H1 (cell line): Measurements from ENCODE around the gene CCT3. TPM values are rescaled to one million over a fixed set of nuclear protein-coding genes. Genes with fewer than 3 reads are reported as not detected.
A peak's percentile ranks its signal among the peaks of the same experiment; 100 is the strongest.

Experiments used
- CTCF ChIA-PET: fragments of 300-600 bp; sonication (Branson Sonifier 250); formaldehyde crosslinking; loops from one replicate; lab custom pipeline; 2021; ENCODE audit not compliant: partially characterized antibody; lab: Charles Lee
- POLR2A ChIA-PET: fragments of 300-600 bp; sonication (Branson Sonifier 250); formaldehyde crosslinking; loops from one replicate; lab custom pipeline; 2021; ENCODE audit warnings: inconsistent platforms; ENCODE audit not compliant: partially characterized antibody; lab: Charles Lee
- DNase-seq, 2 experiments: peaks; one replicate each; pipeline versions ENCODE4 v3.0.0 to v3.0.0-alpha.2; 2010 to 2022; ENCODE audit warnings: low spot score in 2 of 2, low read depth in 1 of 2, mixed read lengths in 1 of 2
- FAIRE-seq: peaks from 2 replicates; lab custom pipeline; 2011; peaks lifted over from hg19 to GRCh38; lab: Jason Lieb, UNC
- H2AFZ ChIP-seq: 2 replicates; pipeline ENCODE4 v1.8.1; 2012; ENCODE audit warnings: low read length, inconsistent platforms
- H2AK5ac ChIP-seq: 2 replicates; pipeline ENCODE4 v1.6.1; 2013; ENCODE audit warnings: low read depth, low read length
- H2BK120ac ChIP-seq: replicated peaks from 2 replicates; pipeline ENCODE3; 2013; ENCODE audit warnings: low read depth, low read length, inconsistent platforms
- H2BK12ac ChIP-seq: 2 replicates; pipeline ENCODE4 v1.6.1; 2013; ENCODE audit warnings: low read depth, low read length
- H2BK15ac ChIP-seq: 2 replicates; pipeline ENCODE4 v1.6.1; 2013; ENCODE audit warnings: low read length
- H2BK20ac ChIP-seq: 2 replicates; pipeline ENCODE4 v1.6.1; 2013; ENCODE audit warnings: low read length
- H2BK5ac ChIP-seq: 2 replicates; pipeline ENCODE4 v1.6.1; 2013; ENCODE audit warnings: low read depth, low read length
- H3K14ac ChIP-seq: 2 replicates; pipeline ENCODE4 v1.6.1; 2013; ENCODE audit warnings: inconsistent platforms; ENCODE audit not compliant: insufficient read length
- H3K18ac ChIP-seq: 2 replicates; pipeline ENCODE4 v1.6.1; 2013; ENCODE audit warnings: low read length; ENCODE audit errors: extremely low read depth
- H3K23ac ChIP-seq: 2 replicates; pipeline ENCODE4 v1.6.1; 2013; ENCODE audit warnings: inconsistent platforms; ENCODE audit not compliant: insufficient read length
- H3K23me2 ChIP-seq: 2 replicates; pipeline ENCODE4 v1.6.1; 2013; ENCODE audit warnings: low read depth, low read length
- H3K27ac ChIP-seq: 2 replicates; pipeline ENCODE4 v1.6.1; 2011; ENCODE audit warnings: low read depth, low read length, inconsistent platforms
- H3K27me3 ChIP-seq, 4 experiments: replicated peaks in 1 of 4; 1 replicate in 1 of 4; 2 replicates in 3 of 4; pipeline versions ENCODE4 v1.6.1 to v1.8.1; 2011 to 2013; ENCODE audit warnings: low read length in 3 of 4, mild to moderate bottlenecking in 3 of 4, inconsistent platforms in 2 of 4, mixed read lengths in 2 of 4, moderate library complexity in 1 of 4; ENCODE audit not compliant: control insufficient read depth in 3 of 4, insufficient read depth in 3 of 4; ENCODE audit errors: extremely low read depth in 1 of 4
- H3K36me3 ChIP-seq, 4 experiments: 2 replicates each; pipeline versions ENCODE4 v1.6.1 to v1.8.1; 2011 to 2013; ENCODE audit warnings: mild to moderate bottlenecking in 4 of 4, low read length in 3 of 4, moderate library complexity in 2 of 4, control low read depth in 1 of 4, inconsistent platforms in 1 of 4; ENCODE audit not compliant: insufficient read depth in 4 of 4, control insufficient read depth in 2 of 4
- H3K4ac ChIP-seq: replicated peaks from 2 replicates; pipeline ENCODE3; 2013; ENCODE audit warnings: low read length, low read depth, mixed read lengths, inconsistent platforms; ENCODE audit not compliant: insufficient read length
- H3K4me1 ChIP-seq, 4 experiments: replicated peaks in 1 of 4; 1 replicate in 1 of 4; 2 replicates in 3 of 4; pipeline versions ENCODE4 v1.6.1 to v1.8.1; 2011 to 2013; ENCODE audit warnings: low read length in 3 of 4, inconsistent platforms in 2 of 4, mixed read lengths in 1 of 4; ENCODE audit not compliant: insufficient read depth in 4 of 4, control insufficient read depth in 3 of 4
- H3K4me2 ChIP-seq, 2 experiments: 2 replicates each; pipeline versions ENCODE4 v1.6.1 to v1.8.1; 2011 to 2013; ENCODE audit warnings: low read depth in 2 of 2, low read length in 2 of 2, control low read depth in 1 of 2, inconsistent platforms in 1 of 2, mild to moderate bottlenecking in 1 of 2; ENCODE audit not compliant: insufficient read depth in 1 of 2
- H3K4me3 ChIP-seq, 4 experiments: fragments of 200-600, 300-600 bp in 1 of 4; sonication (generic), shearing (Covaris generic), sonication (Bioruptor Twin) in 1 of 4; 2 replicates each; pipeline versions ENCODE4 v1.5.1 to v1.8.1; 2011 to 2016; ENCODE audit warnings: low read length in 4 of 4, low read depth in 3 of 4, control low read depth in 2 of 4, inconsistent platforms in 2 of 4, mild to moderate bottlenecking in 2 of 4, mixed read lengths in 1 of 4, moderate library complexity in 1 of 4; ENCODE audit not compliant: insufficient read depth in 2 of 4; ENCODE audit errors: extremely low read depth in 1 of 4
- H3K56ac ChIP-seq: replicated peaks from 2 replicates; pipeline ENCODE3; 2013; ENCODE audit warnings: low read depth, mild to moderate bottlenecking, mixed read lengths, low read length, inconsistent platforms; ENCODE audit not compliant: insufficient read length
- H3K79me1 ChIP-seq: 2 replicates; pipeline ENCODE4 v1.6.1; 2013; ENCODE audit warnings: low read depth, low read length, control low read depth
- H3K79me2 ChIP-seq, 2 experiments: 2 replicates each; pipeline versions ENCODE4 v1.6.1 to v1.8.1; 2012 to 2013; ENCODE audit warnings: low read length in 2 of 2, mild to moderate bottlenecking in 2 of 2, inconsistent platforms in 1 of 2; ENCODE audit not compliant: insufficient read depth in 2 of 2, control insufficient read depth in 1 of 2
- H3K9ac ChIP-seq, 4 experiments: replicated peaks in 1 of 4; 1 replicate in 1 of 4; 2 replicates in 3 of 4; pipeline versions ENCODE4 v1.6.1 to v1.8.1; 2011 to 2013; ENCODE audit warnings: low read depth in 3 of 4, low read length in 3 of 4, control low read depth in 2 of 4, mild to moderate bottlenecking in 2 of 4, moderate library complexity in 2 of 4, inconsistent platforms in 1 of 4; ENCODE audit errors: extremely low read depth in 1 of 4
- H3K9me3 ChIP-seq, 2 experiments: 2 replicates each; pipeline versions ENCODE4 v1.6.1 to v1.8.1; 2012 to 2013; ENCODE audit warnings: mild to moderate bottlenecking in 2 of 2, moderate library complexity in 2 of 2, control low read depth in 1 of 2, inconsistent platforms in 1 of 2, low read depth in 1 of 2, low read length in 1 of 2, mixed read lengths in 1 of 2; ENCODE audit not compliant: insufficient read depth in 2 of 2
- H4K20me1 ChIP-seq, 2 experiments: replicated peaks in 1 of 2; 2 replicates each; pipeline versions ENCODE3 to v1.8.1; 2011 to 2013; ENCODE audit warnings: inconsistent platforms in 2 of 2, low read length in 2 of 2, mild to moderate bottlenecking in 1 of 2; ENCODE audit not compliant: insufficient read depth in 2 of 2, control insufficient read depth in 1 of 2
- H4K5ac ChIP-seq: 2 replicates; pipeline ENCODE4 v1.6.1; 2013; ENCODE audit warnings: low read length, low read depth, mixed read lengths, inconsistent platforms; ENCODE audit not compliant: insufficient read length
- H4K8ac ChIP-seq: 2 replicates; pipeline ENCODE4 v1.8.0; 2013; ENCODE audit warnings: mild to moderate bottlenecking, moderate library complexity, low read length, inconsistent platforms; ENCODE audit not compliant: insufficient read depth; ENCODE audit errors: extremely low read depth
- H4K91ac ChIP-seq: replicated peaks from 2 replicates; pipeline ENCODE3; 2013; ENCODE audit warnings: low read length, mixed read lengths, inconsistent platforms; ENCODE audit not compliant: insufficient read length
- CREB1 ChIP-seq: IDR thresholded peaks from 2 replicates; pipeline ENCODE4 v1.6.1; 2012; ENCODE audit warnings: inconsistent platforms
- EGR1 ChIP-seq: IDR thresholded peaks from 2 replicates; pipeline ENCODE4 v1.6.1; 2011; ENCODE audit warnings: low read depth, low read length, borderline replicate concordance
- PHF8 ChIP-seq: fragments of 200-600 bp; sonication (generic); conservative IDR thresholded peaks from 2 replicates; pipeline ENCODE4 v1.7.1; 2012; ENCODE audit warnings: low read depth, mild to moderate bottlenecking, inconsistent platforms, low read length, moderate library complexity
- POLR2A ChIP-seq, 2 experiments: IDR thresholded peaks; 1 replicate in 1 of 2; 2 replicates in 1 of 2; pipeline ENCODE4 v1.6.1; 2011; ENCODE audit warnings: low read depth in 2 of 2, low read length in 2 of 2, mild to moderate bottlenecking in 2 of 2; ENCODE audit errors: control extremely low read depth in 1 of 2
- POLR2AphosphoS5 ChIP-seq: IDR thresholded peaks from 2 replicates; pipeline ENCODE4 v1.6.1; 2011; ENCODE audit warnings: low read depth, low read length
- RBBP5 ChIP-seq: IDR thresholded peaks from 2 replicates; pipeline ENCODE4 v1.7.1; 2012; ENCODE audit warnings: low read depth, mild to moderate bottlenecking, inconsistent platforms, low read length, moderate library complexity, borderline replicate concordance
- SIN3A ChIP-seq, 2 experiments: IDR thresholded peaks in 1 of 2; conservative IDR thresholded peaks in 1 of 2; 2 replicates each; pipeline ENCODE4 v1.6.1; 2011 to 2012; ENCODE audit warnings: low read length in 2 of 2, improper control_type of control experiment in 1 of 2, low read depth in 1 of 2, mild to moderate bottlenecking in 1 of 2
- SIRT6 ChIP-seq: IDR thresholded peaks from one replicate; pipeline ENCODE4 v1.7.1; 2012; ENCODE audit warnings: low read length, inconsistent platforms
- TAF1 ChIP-seq: IDR thresholded peaks from 2 replicates; pipeline ENCODE4 v1.6.1; 2011; ENCODE audit warnings: mild to moderate bottlenecking, low read depth, low read length
- WGBS, 2 experiments: shearing (Covaris generic) in 1 of 2; methylation state at CpG; one replicate each; pipeline versions ENCODE4 v1.1.6 to v1.1.7; 2013 to 2015; ENCODE audit warnings: low lambda C conversion rate in 2 of 2, mixed read lengths in 2 of 2, inconsistent platforms in 1 of 2, low coverage in 1 of 2, missing lambda C conversion rate in 1 of 2; ENCODE audit not compliant: insufficient replicate concordance in 2 of 2, insufficient coverage in 1 of 2, insufficient read length in 1 of 2; ENCODE audit errors: extremely low coverage in 1 of 2, missing lambda C conversion rate in 1 of 2; 5-methylcytosine and 5-hydroxymethylcytosine counted together
- polyA plus RNA-seq, 7 experiments: library from polyadenylated mRNA; depleted of rRNA in 3 of 7; stranded (reverse) in 5 of 7; unstranded in 2 of 7; fragments of >200 nt in 5 of 7; fragments of 200-250 nt in 2 of 7; gene quantifications; 1 replicate in 5 of 7; 2 replicates in 1 of 7; 4 replicates in 1 of 7; pipeline versions ENCODE4 v1.2.1 to v1.2.3, GENCODE V29; 2011 to 2013; ENCODE audit warnings: missing spikeins in 2 of 7, mixed read lengths in 2 of 7
- total RNA-seq: library from RNA; stranded (reverse); fragmentation: NEBNext Ultra II Directional; extraction: Animal tissue kit (Norgen Biotek cat#: 25700); gene quantifications from 2 replicates; pipeline ENCODE4 v1.2.1, GENCODE V29; 2021
- TF ChIP-seq, protein P1 (sequence below): IDR thresholded peaks from 2 replicates; pipeline ENCODE4 v1.6.1; 2012; ENCODE audit warnings: inconsistent platforms

The CCT3 gene
- total and polyA plus RNA-seq, 2 of the 8 experiments (the other 6 are each of a cell fraction or from before 2014, with no cell fraction given) = 431 to 480 TPM

GRCh38 chr1:156291226-156292061 is 46.6 kb downstream of the CCT3 start:
- H3K56ac ChIP-seq = no peak overlapping the region
- WGBS, 2 experiments = 28% methylated on average over 26 of the region's 37 CpGs; no CpG with 5 or more reads in 1 of the 2 experiments
- no peak overlapping the region for H2AK5ac ChIP-seq
- H2BK120ac ChIP-seq = no peak overlapping the region
- no peaks in the 10 kb centered on the region for H3K9me3 ChIP-seq
- H3K27ac ChIP-seq = no peak overlapping the region
- H3K4me1 ChIP-seq = peaks cover 0 to 12% (median 4%) of the 10 kb centered on the region in 4 experiments; a peak in 3 of 7 replicates
- peaks cover 0 to 3% of the 10 kb centered on the region in 2 experiments for H4K20me1 ChIP-seq
- DNase-seq (peak; percentile 75 to 95), FAIRE-seq (peak; percentile 24)
- H3K4me3 ChIP-seq = peak overlapping the region; percentile 43 to 55 (median 52); a peak in 7 of 8 replicates
- H3K14ac ChIP-seq = no peak overlapping the region
- H3K27me3 ChIP-seq = no peaks in the 10 kb centered on the region
- H3K79me2 ChIP-seq = no peaks in the 10 kb centered on the region
- 0 out of 2 replicates have a peak, but pooled peaks cover 3% of the 10 kb centered on the region for H3K79me1 ChIP-seq
- no peak overlapping the region for H4K91ac ChIP-seq
- peaks cover 7% of the 10 kb centered on the region; the same call in 1 of the 2 replicates for H3K23me2 ChIP-seq
- H2BK5ac ChIP-seq = peak overlapping the region; percentile 40; the same call in 1 of the 2 replicates
- H2AFZ ChIP-seq = peak overlapping the region; percentile 94; the same call in 1 of the 2 replicates
- no peak overlapping the region for H3K18ac ChIP-seq
- no peak overlapping the region; the same call in 1 of the 2 replicates for H2BK15ac ChIP-seq
- peak overlapping the region; percentile 78 to 87 for H3K4me2 ChIP-seq
- no peak overlapping the region for H3K23ac ChIP-seq
- ChIA-PET POLR2A (interaction anchor here (0.7 to 2.9 kb wide), 5 partner anchors 10 to 186 kb away, joined by 3 to 31 read pairs (median 9); partner anchors contain the start of gene SMG5), CTCF (interaction anchor here (0.6 to 1.3 kb wide), 5 partner anchors 18 to 203 kb away, joined by 3 to 4 read pairs (median 3); no protein-coding TSS in a partner anchor)
- H3K9ac ChIP-seq = peak overlapping the region in 3 of 4 experiments; percentile 21 to 58 (median 26); a peak in 4 of 7 replicates
- H4K5ac ChIP-seq = peak overlapping the region; percentile 39
- no peak overlapping the region for H3K4ac ChIP-seq
- no peak overlapping the region for H2BK20ac ChIP-seq
- H3K36me3 ChIP-seq = peaks cover 0 to 7% (median 0%) of the 10 kb centered on the region in 4 experiments; a peak in 2 of 8 replicates
- no peak overlapping the region for H2BK12ac ChIP-seq
- H4K8ac ChIP-seq = peak overlapping the region; percentile 87
- no peak for TF ChIP-seq EGR1
- TF ChIP-seq RBBP5 = 0 out of 2 replicates have a peak, but pooled peaks have one; percentile 57
- TF ChIP-seq SIRT6 = no peak
- TF ChIP-seq CREB1 = peak; percentile 25; the same call in 1 of the 2 replicates
- peak; percentile 66 for TF ChIP-seq TAF1
- peak in 1 of 2 experiments; percentile 61; a peak in 2 of 4 replicates for TF ChIP-seq SIN3A (conservative IDR thresholded peaks at IDR 0.05 in 1 of 2, IDR thresholded peaks at IDR 0.05 in 1 of 2; ENCODE audit: low read depth in 1 of 2, low read length in 2 of 2)
- peak; percentile 31 to 59; a peak in 2 of 3 replicates for TF ChIP-seq POLR2A (IDR thresholded peaks at IDR 0.05; ENCODE audit: control extremely low read depth in 1 of 2, low read depth in 2 of 2, low read length in 2 of 2)
- 0 out of 2 replicates have a peak, but pooled peaks have one; percentile 38 for TF ChIP-seq PHF8
- TF ChIP-seq POLR2AphosphoS5 = peak; percentile 29; the same call in 1 of the 2 replicates
- TF ChIP-seq, protein P1, sequence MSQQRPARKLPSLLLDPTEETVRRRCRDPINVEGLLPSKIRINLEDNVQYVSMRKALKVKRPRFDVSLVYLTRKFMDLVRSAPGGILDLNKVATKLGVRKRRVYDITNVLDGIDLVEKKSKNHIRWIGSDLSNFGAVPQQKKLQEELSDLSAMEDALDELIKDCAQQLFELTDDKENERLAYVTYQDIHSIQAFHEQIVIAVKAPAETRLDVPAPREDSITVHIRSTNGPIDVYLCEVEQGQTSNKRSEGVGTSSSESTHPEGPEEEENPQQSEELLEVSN = 0 out of 2 replicates have a peak, but pooled peaks have one; percentile 23
